Subcutaneous adipose tissue (tissue), 4 donors: ENCODE results near the gene FEM1A. TPM values are rescaled to one million over a fixed set of nuclear protein-coding genes. Genes with fewer than 3 reads are reported as not detected.

ENCODE experiments used
- total RNA-seq, 4 donors: library from RNA; depleted of rRNA; stranded (reverse); fragments of >200 nt; gene quantifications; one replicate each; pipeline ENCODE4 v1.1.0, GENCODE V29; 2016
- TF ChIP-seq, protein P1 (sequence below): fragments of 450-650 bp; IDR thresholded peaks from one replicate; pipeline ENCODE4 v1.5.1; 2016; ENCODE audit warnings: low read depth, mild to moderate bottlenecking, control low read depth, antibody characterized with exemption, moderate library complexity

FEM1A gene
- total RNA-seq, 4 donors from 2014 or later, result 7.3 to 14.5 (median 8.0) TPM

DNA sequence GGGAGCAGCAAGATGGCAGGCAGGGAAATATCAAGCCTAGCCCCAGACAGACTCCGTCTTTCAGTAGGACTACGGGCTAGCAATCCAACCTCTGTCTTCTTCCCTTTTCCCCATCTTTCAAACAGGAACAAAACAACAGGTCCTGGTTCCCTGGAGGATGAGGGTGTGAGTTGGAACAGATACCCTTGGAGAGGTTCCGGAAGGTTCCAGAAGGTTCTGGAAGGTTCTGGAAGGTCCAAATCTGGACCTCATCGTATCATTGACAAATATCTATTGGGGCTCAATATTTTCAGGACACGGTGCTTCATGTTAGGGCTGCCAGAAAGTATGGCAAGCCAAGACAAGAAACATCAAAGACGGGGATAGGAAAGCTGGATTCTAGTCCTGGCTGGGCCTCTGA, 28.5 kb upstream of the FEM1A start:
- TF ChIP-seq, protein P1, sequence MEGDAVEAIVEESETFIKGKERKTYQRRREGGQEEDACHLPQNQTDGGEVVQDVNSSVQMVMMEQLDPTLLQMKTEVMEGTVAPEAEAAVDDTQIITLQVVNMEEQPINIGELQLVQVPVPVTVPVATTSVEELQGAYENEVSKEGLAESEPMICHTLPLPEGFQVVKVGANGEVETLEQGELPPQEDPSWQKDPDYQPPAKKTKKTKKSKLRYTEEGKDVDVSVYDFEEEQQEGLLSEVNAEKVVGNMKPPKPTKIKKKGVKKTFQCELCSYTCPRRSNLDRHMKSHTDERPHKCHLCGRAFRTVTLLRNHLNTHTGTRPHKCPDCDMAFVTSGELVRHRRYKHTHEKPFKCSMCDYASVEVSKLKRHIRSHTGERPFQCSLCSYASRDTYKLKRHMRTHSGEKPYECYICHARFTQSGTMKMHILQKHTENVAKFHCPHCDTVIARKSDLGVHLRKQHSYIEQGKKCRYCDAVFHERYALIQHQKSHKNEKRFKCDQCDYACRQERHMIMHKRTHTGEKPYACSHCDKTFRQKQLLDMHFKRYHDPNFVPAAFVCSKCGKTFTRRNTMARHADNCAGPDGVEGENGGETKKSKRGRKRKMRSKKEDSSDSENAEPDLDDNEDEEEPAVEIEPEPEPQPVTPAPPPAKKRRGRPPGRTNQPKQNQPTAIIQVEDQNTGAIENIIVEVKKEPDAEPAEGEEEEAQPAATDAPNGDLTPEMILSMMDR, result no peak

DNA sequence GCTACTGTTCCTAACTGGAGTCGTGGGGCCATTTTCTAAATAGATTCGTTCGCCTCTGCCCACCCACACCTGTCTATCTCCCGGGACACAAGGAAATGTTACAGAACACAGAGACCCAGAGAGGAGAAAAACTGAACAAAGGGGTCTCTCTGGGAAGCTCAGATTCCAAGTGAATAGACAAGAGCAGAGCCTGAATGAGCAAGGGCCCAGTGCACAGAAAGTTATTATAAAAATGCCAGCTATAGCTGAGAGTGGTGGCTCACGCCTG, 27.2 kb upstream of the FEM1A start:
- TF ChIP-seq, protein P1, result no peak

- TF ChIP-seq, protein P1, result no peak
Measured at GRCh38 chr19:4768934-4769777, 22.4 kb upstream of the FEM1A start.

DNA sequence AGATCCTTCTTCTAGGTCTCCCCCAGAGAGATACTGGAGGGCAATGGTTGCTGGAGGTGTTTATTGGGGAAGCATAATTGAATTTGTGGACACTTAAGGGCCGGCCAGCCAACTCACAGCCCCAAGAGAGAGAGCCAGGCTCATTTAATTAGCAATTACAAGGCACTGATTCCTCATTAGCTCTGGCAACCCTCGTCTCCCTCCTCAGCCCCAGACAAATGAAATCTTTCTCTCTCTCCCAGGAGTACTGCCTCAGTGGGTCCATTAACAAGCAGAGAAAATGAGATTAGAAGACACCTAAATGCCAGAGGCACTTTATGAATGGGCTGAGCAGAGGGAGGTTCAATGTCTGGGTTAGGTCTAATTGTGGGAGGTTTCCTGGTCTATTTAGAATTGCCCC, 19.0 kb upstream of the FEM1A start:
- TF ChIP-seq, protein P1, result no peak

GRCh38 chr19:4773047-4773640, 18.4 kb upstream of the FEM1A start:
- TF ChIP-seq, protein P1, result no peak

DNA sequence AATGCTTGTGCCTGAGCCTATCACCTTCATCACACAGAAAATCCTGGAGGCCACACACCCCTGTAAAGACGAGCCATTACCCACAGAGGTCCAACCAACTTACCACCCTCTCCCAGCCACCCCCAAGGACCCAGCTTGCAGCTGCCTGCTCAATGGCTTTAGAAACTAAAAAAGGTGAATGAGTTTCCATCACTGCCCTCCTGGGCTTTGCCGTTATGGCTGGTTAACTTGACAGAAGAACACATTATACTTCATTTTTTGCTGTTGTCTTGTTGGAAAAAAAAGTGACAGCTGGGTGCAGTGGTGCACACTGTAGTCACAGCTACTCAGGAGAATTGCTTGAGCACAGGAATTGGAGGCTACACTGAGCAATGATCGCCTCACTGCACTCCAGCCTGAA, 17.4 kb upstream of the FEM1A start:
- TF ChIP-seq, protein P1, result no peak

DNA sequence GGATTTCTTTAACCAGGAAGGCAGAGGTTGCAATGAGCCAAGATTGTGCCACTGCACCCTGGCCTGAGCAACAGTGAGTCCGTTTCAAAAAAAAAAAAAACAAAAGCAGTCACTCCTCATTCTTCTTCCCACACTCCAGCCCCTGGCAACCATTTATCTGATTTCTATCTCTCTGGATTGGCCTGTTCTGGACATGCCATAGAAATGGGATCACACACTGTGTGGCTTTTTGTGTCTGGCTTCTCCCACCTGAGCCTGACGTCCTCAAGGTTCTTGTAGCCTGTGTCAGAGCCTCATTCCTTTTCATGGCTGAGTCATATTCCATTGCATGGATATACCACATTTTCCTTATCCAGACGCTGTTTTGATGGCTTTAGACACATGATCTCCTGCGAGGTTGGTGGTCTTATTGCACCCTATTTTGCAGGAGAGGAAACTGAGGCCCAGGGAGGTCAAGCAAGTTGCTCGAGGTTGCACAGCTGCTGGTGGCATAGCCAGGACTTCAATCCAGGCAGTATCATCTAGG, 15.8 kb upstream of the FEM1A start:
- TF ChIP-seq, protein P1, result no peak
